GM23338 (cell line): ENCODE data around the gene FAM241B.

Source experiments
- CTCF ChIP-seq, 2 experiments: fragments of 200-600 bp in 1 of 2; sonication (generic) in 1 of 2; conservative IDR thresholded peaks; 2 replicates each; pipeline versions ENCODE4 v1.5.1 to v1.6.1; 2016 to 2017; ENCODE audit warnings: antibody characterized with exemption in 2 of 2, low read depth in 2 of 2, mild to moderate bottlenecking in 2 of 2, moderate library complexity in 1 of 2
- ETS1 ChIP-seq: IDR thresholded peaks from 2 replicates; pipeline ENCODE4 v1.6.1; 2016; ENCODE audit warnings: antibody characterized with exemption
- EZH2 ChIP-seq: fragments of 200-600 bp; sonication (generic); IDR thresholded peaks from one replicate; pipeline ENCODE4 v1.8.0; 2017; ENCODE audit warnings: antibody characterized with exemption, mild to moderate bottlenecking, low read depth; ENCODE audit not compliant: unreplicated experiment
- JUNB ChIP-seq: IDR thresholded peaks from one replicate; pipeline ENCODE4 v1.6.1; 2016; ENCODE audit warnings: antibody characterized with exemption; ENCODE audit not compliant: unreplicated experiment

GRCh38 chr10:69588358-69588757 lies 41.7 kb upstream of the FAM241B start:
- TF ChIP-seq EZH2 (no peak), ETS1 (no peak), JUNB (no peak), CTCF (conservative IDR thresholded peaks at IDR 0.05; ENCODE audit: low read depth in 2 of 2) (peak in 1 of 2 experiments; percentile 42; a peak in 2 of 4 replicates)
